GM12878 (cell line): ENCODE measurements around the gene IDS. TPM values are rescaled to one million over a fixed set of nuclear protein-coding genes. Genes with fewer than 3 reads are reported as not detected.

Source experiments
- ATF7 ChIP-seq: fragments of 450-650 bp; IDR thresholded peaks from 2 replicates; pipeline ENCODE4 v1.6.1; 2016; ENCODE audit warnings: low read depth, mild to moderate bottlenecking
- CREB1 ChIP-seq: IDR thresholded peaks from 2 replicates; pipeline ENCODE4 v1.6.1; 2012; ENCODE audit warnings: low read depth, mild to moderate bottlenecking, inconsistent platforms
- SREBF2 ChIP-seq: IDR thresholded peaks from 2 replicates; pipeline ENCODE4 v1.6.1; 2012; ENCODE audit warnings: mild to moderate bottlenecking, low read length
- TCF7 ChIP-seq: IDR thresholded peaks from 2 replicates; pipeline ENCODE4 v1.6.1; 2014; ENCODE audit warnings: antibody characterized with exemption, borderline replicate concordance
- ZNF207 ChIP-seq: fragments of 450-650 bp; IDR thresholded peaks from 2 replicates; pipeline ENCODE4 v1.6.1; 2014; ENCODE audit warnings: antibody characterized with exemption, mild to moderate bottlenecking, borderline replicate concordance
- ZNF24 ChIP-seq: fragments of 450-650 bp; IDR thresholded peaks from 2 replicates; pipeline ENCODE4 v1.6.1; 2017; ENCODE audit warnings: antibody characterized with exemption, mild to moderate bottlenecking
- polyA plus RNA-seq, 11 experiments: library from polyadenylated mRNA; depleted of rRNA in 4 of 11; unstranded in 6 of 11; stranded (reverse) in 5 of 11; fragments of >200 nt; fragmentation: Nextera tagmentation in 4 of 11; fragmentation: Illumina TruSeq in 1 of 11; extraction: Ambion mirVana in 4 of 11; extraction: Trizol in 1 of 11; gene quantifications; 1 replicate in 1 of 11; 2 replicates in 10 of 11; pipeline versions ENCODE4 v1.2.1 to v1.2.3, GENCODE V29; 2011 to 2016; ENCODE audit warnings: inconsistent platforms in 2 of 11, missing spikeins in 2 of 11, low read depth in 1 of 11
- total RNA-seq, 4 experiments: library from RNA; depleted of rRNA in 3 of 4; stranded (reverse); fragments of >200 nt in 3 of 4; fragmentation: Illumina TruSeq in 1 of 4; extraction: Trizol in 1 of 4; gene quantifications; 2 replicates each; pipeline versions ENCODE4 v1.2.1 to v1.2.3, GENCODE V29; 2013 to 2021
- TF ChIP-seq, protein P1 (sequence below): IDR thresholded peaks from 2 replicates; pipeline ENCODE4 v1.6.1; 2011; ENCODE audit warnings: low read depth, mild to moderate bottlenecking, low read length, moderate library complexity, borderline replicate concordance; ENCODE audit errors: extremely low read depth
- TF ChIP-seq, protein P2 (sequence below): IDR thresholded peaks from 2 replicates; pipeline ENCODE4 v1.6.1; 2011; ENCODE audit warnings: borderline replicate concordance, low read depth, mild to moderate bottlenecking, moderate library complexity, mixed read lengths, low read length; ENCODE audit not compliant: insufficient read depth; ENCODE audit errors: extremely low read length
- TF ChIP-seq, protein P3 (sequence below): fragments of 450-650 bp; formaldehyde crosslinking; IDR thresholded peaks from 2 replicates; pipeline ENCODE4 v1.5.0; 2022; ENCODE audit warnings: mild to moderate bottlenecking, missing genetic modification characterization

IDS gene
- total and polyA plus RNA-seq, 10 of the 15 experiments (the other 5 are each of a cell fraction or from before 2014, with no cell fraction given), result 6.1 to 79.1 (median 51.7) TPM

DNA sequence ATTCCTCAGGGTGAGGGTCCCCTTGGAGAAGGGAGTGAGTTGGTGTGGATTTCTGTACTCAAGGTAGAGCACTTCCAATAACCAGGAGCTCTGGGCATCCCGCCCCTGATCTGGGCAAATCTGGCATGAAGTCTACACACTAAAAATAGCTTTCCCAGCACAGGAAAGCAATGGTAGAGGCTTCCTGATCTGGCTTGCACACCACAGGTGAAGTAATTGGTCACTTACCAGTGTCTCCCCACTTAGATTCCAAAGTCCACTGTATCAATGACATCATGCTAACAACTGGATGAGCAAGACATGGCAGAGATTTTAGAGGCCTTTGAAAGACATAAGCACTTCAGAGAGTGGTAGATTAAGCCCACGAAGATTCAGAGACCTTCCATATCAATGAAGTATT lies 17.8 kb upstream of the IDS start (continued):
- TF ChIP-seq, protein P1, sequence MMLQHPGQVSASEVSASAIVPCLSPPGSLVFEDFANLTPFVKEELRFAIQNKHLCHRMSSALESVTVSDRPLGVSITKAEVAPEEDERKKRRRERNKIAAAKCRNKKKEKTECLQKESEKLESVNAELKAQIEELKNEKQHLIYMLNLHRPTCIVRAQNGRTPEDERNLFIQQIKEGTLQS, result no peak
- TF ChIP-seq, protein P2, sequence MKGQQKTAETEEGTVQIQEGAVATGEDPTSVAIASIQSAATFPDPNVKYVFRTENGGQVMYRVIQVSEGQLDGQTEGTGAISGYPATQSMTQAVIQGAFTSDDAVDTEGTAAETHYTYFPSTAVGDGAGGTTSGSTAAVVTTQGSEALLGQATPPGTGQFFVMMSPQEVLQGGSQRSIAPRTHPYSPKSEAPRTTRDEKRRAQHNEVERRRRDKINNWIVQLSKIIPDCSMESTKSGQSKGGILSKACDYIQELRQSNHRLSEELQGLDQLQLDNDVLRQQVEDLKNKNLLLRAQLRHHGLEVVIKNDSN, result no peak
- TF ChIP-seq, protein P3, sequence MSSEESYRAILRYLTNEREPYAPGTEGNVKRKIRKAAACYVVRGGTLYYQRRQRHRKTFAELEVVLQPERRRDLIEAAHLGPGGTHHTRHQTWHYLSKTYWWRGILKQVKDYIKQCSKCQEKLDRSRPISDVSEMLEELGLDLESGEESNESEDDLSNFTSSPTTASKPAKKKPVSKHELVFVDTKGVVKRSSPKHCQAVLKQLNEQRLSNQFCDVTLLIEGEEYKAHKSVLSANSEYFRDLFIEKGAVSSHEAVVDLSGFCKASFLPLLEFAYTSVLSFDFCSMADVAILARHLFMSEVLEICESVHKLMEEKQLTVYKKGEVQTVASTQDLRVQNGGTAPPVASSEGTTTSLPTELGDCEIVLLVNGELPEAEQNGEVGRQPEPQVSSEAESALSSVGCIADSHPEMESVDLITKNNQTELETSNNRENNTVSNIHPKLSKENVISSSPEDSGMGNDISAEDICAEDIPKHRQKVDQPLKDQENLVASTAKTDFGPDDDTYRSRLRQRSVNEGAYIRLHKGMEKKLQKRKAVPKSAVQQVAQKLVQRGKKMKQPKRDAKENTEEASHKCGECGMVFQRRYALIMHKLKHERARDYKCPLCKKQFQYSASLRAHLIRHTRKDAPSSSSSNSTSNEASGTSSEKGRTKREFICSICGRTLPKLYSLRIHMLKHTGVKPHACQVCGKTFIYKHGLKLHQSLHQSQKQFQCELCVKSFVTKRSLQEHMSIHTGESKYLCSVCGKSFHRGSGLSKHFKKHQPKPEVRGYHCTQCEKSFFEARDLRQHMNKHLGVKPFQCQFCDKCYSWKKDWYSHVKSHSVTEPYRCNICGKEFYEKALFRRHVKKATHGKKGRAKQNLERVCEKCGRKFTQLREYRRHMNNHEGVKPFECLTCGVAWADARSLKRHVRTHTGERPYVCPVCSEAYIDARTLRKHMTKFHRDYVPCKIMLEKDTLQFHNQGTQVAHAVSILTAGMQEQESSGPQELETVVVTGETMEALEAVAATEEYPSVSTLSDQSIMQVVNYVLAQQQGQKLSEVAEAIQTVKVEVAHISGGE (CRISPR knock-in tag), result no peak
- TF ChIP-seq TCF7, result no peak
- TF ChIP-seq ZNF207, result no peak
- no peak for TF ChIP-seq CREB1
- peak; percentile 77 for TF ChIP-seq ATF7
- TF ChIP-seq SREBF2, result no peak
- TF ChIP-seq ZNF24, result no peak
